ENCODE data around the gene PRKAG2. TPM values are rescaled to one million over a fixed set of nuclear protein-coding genes. Genes with fewer than 3 reads are reported as not detected.

Gene PRKAG2
- total and polyA plus RNA-seq, 2 of the 8 experiments (the other 6 are each of a cell fraction or from before 2014, with no cell fraction given) = 7.5 to 18.1 TPM

GRCh38 chr7:151886783-151887182, 9.9 kb upstream of the PRKAG2 start:
- no peak overlapping the region for H3K4me3 ChIP-seq (ENCODE audit: extremely low read depth in 1 of 4, insufficient read depth in 2 of 4, low read depth in 3 of 4, low read length in 4 of 4)
- H4K91ac ChIP-seq (replicated peaks; ENCODE audit: insufficient read length, low read length) = no peak overlapping the region
- 82% methylated on average over 15 of the region's 15 CpGs; no CpG with 5 or more reads in 1 of the 2 experiments for WGBS, 2 experiments (ENCODE audit: extremely low coverage in 1 of 2, insufficient coverage in 1 of 2, insufficient read length in 1 of 2, insufficient replicate concordance in 2 of 2, low coverage in 1 of 2, low lambda C conversion rate in 2 of 2, missing lambda C conversion rate in 1 of 2)
- H2BK120ac ChIP-seq (replicated peaks; ENCODE audit: low read depth, low read length) = no peak overlapping the region
- no peak overlapping the region for H2AK5ac ChIP-seq (ENCODE audit: low read depth, low read length)
- ChIA-PET POLR2A (ENCODE audit: partially characterized antibody) (interaction anchor here (0.6 kb wide), 1 partner anchor 190 kb away, joined by 3 read pairs; no protein-coding TSS in a partner anchor), CTCF (ENCODE audit: partially characterized antibody) (interaction anchor here (1.0 to 1.9 kb wide), 9 partner anchors 9 to 104 kb away, joined by 3 to 6 read pairs (median 4); no protein-coding TSS in a partner anchor)
- no peak overlapping the region for H2BK15ac ChIP-seq (ENCODE audit: low read length)
- H2BK5ac ChIP-seq (ENCODE audit: low read depth, low read length) = no peak overlapping the region
- no peaks in the 10 kb centered on the region for H3K9me3 ChIP-seq (ENCODE audit: insufficient read depth in 2 of 2, low read depth in 1 of 2, low read length in 1 of 2)
- H4K20me1 ChIP-seq (replicated peaks in 1 of 2; ENCODE audit: control insufficient read depth in 1 of 2, insufficient read depth in 2 of 2, low read length in 2 of 2) = peaks cover 0 to 5% of the 10 kb centered on the region in 2 experiments
- no peak overlapping the region for H3K23ac ChIP-seq (ENCODE audit: insufficient read length)
- no peaks in the 10 kb centered on the region; a peak in 2 of 7 replicates for H3K4me1 ChIP-seq (replicated peaks in 1 of 4; ENCODE audit: control insufficient read depth in 3 of 4, insufficient read depth in 4 of 4, low read length in 3 of 4)
- H2AFZ ChIP-seq (ENCODE audit: low read length) = no peak overlapping the region
- H3K27ac ChIP-seq (ENCODE audit: low read depth, low read length) = no peak overlapping the region
- H3K4ac ChIP-seq (replicated peaks; ENCODE audit: insufficient read length, low read depth, low read length) = no peak overlapping the region
- H2BK20ac ChIP-seq (ENCODE audit: low read length) = no peak overlapping the region
- H2BK12ac ChIP-seq (ENCODE audit: low read depth, low read length) = no peak overlapping the region
- no peak overlapping the region for H3K9ac ChIP-seq (replicated peaks in 1 of 4; ENCODE audit: extremely low read depth in 1 of 4, low read depth in 3 of 4, low read length in 3 of 4)
- FAIRE-seq = no peak
- H3K18ac ChIP-seq (ENCODE audit: extremely low read depth, low read length) = no peak overlapping the region
- no peak overlapping the region for H4K5ac ChIP-seq (ENCODE audit: insufficient read length, low read depth, low read length)
- H3K27me3 ChIP-seq (replicated peaks in 1 of 4; ENCODE audit: control insufficient read depth in 3 of 4, extremely low read depth in 1 of 4, insufficient read depth in 3 of 4, low read length in 3 of 4) = peaks cover 0 to 2% (median 0%) of the 10 kb centered on the region in 4 experiments; a peak in 3 of 7 replicates
- no peak overlapping the region for H4K8ac ChIP-seq (ENCODE audit: extremely low read depth, insufficient read depth, low read length)
- no peak overlapping the region for H3K56ac ChIP-seq (replicated peaks; ENCODE audit: insufficient read length, low read depth, low read length)
- H3K36me3 ChIP-seq (ENCODE audit: control insufficient read depth in 2 of 4, insufficient read depth in 4 of 4, low read length in 3 of 4) = no peaks in the 10 kb centered on the region
- no peak overlapping the region for H3K4me2 ChIP-seq (ENCODE audit: insufficient read depth in 1 of 2, low read depth in 2 of 2, low read length in 2 of 2)
- H3K79me1 ChIP-seq (ENCODE audit: low read depth, low read length) = no peaks in the 10 kb centered on the region
- H3K14ac ChIP-seq (ENCODE audit: insufficient read length) = no peak overlapping the region
- DNase-seq (ENCODE audit: low read depth in 1 of 2, low spot score in 2 of 2) = no peak
- TF ChIP-seq SIRT6 (IDR thresholded peaks at IDR 0.05; ENCODE audit: low read length) (no peak), NRF1 (IDR thresholded peaks at IDR 0.05; ENCODE audit: low read depth, low read length) (no peak), CTBP2 (IDR thresholded peaks at IDR 0.05; ENCODE audit: borderline replicate concordance, insufficient read depth, insufficient read length, low read length) (no peak), CHD1 (IDR thresholded peaks at IDR 0.05; ENCODE audit: low read depth, low read length) (no peak), RFX5 (IDR thresholded peaks at IDR 0.05; ENCODE audit: borderline replicate concordance, low read depth, low read length) (no peak), EP300 (IDR thresholded peaks at IDR 0.05; ENCODE audit: borderline replicate concordance in 1 of 2, low read depth in 2 of 2, low read length in 2 of 2) (no peak), MAX (IDR thresholded peaks at IDR 0.05) (no peak), NANOG (IDR thresholded peaks at IDR 0.05; ENCODE audit: insufficient read depth, low read depth, low read length, poor library complexity, severe bottlenecking) (no peak), GTF2F1 (IDR thresholded peaks at IDR 0.05; ENCODE audit: borderline replicate concordance, low read depth, low read length) (no peak), POLR2A (IDR thresholded peaks at IDR 0.05; ENCODE audit: control extremely low read depth in 1 of 2, low read depth in 2 of 2, low read length in 2 of 2) (no peak)
- peaks cover 3% of the 10 kb centered on the region; the same call in 1 of the 2 replicates for H3K23me2 ChIP-seq (ENCODE audit: low read depth, low read length)
- no peaks in the 10 kb centered on the region for H3K79me2 ChIP-seq (ENCODE audit: control insufficient read depth in 1 of 2, insufficient read depth in 2 of 2, low read length in 2 of 2)

Data from H1 (cell line).